Inflammatory macrophage treated with lipopolysaccharide for 4 hours (primary cell): ENCODE data around the gene ME2.
A peak's percentile ranks its signal among the peaks of the same experiment; 100 is the strongest.
"Not testable (repeated sequence)": the region's sequence is repeated elsewhere in the genome, so short reads cannot be mapped to it uniquely, and the experiment has no call there.

Source experiments
- DNase-seq: peaks from one replicate; pipeline ENCODE4 v3.0.0-alpha.2; 2020

Gene ME2

DNA sequence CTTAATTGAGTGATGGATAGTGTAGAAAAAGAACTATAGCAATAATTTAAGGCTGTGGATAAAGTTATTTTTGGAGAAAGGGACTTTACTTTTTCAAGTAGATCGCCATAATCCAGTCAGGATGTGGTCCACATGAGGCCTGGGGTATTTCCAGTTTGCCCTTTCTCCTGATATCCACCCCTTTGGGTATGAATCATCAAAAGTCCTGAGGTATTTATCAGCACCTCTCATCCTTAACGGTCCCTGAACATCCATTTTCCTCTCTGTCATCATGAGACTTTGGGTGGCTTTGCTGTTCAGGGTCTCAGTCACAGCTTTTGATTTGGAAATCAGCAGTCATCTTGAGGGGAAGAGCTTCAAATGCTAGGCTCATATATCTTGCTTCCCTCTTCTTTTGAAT is 49.6 kb downstream of the ME2 start:
- no peak for DNase-seq

DNA sequence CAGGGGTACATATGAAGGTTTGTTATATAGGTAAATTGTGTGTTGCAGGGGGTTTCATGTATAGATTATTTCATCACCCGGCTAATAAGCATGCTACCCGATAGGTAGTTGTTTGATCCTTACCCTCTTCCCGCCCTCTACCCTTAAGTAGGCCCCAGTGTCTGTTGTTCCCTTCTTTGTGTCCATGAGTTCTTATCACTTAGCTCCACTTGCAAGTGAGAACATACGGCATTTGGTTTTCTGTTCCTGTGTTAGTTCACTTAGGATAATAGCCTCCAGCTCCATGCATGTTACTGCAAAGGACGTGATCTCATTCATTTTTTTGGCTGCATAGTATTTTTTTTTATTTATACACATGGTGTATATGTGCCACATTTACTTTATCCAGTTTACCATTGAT is 54.8 kb downstream of the ME2 start:
- no peak for DNase-seq

DNA sequence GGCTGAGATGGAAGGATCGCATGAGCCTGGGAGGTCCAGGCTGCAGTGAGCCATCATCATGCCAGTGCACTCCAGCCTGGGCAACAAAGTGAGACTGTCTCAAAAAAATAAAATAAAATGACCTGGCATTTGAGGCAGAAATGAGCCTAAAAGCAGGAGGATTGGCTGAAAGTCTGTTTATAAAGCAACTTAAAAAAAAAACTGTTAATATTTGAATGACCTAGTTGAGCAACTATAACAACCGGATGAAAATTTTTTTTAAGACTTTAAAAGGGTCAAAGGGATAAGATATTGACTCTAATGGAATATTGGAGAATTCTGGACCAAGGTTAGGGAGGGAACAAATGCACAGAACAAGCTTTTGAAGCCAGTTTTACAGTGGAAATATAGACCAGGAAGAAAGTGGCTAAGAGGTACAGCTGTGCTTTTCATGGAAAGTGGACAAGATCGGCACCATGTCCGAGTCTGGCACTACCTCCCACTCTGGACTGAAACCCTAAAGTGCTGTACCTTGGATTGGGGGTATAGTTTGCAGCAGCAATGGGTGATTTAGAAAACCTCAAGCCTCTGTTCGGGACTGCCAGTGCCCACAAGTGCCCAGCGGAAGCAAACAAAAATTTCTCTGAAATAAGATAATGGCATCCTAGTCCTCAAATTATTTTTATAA is 55.8 kb downstream of the ME2 start:
- no peak for DNase-seq

DNA sequence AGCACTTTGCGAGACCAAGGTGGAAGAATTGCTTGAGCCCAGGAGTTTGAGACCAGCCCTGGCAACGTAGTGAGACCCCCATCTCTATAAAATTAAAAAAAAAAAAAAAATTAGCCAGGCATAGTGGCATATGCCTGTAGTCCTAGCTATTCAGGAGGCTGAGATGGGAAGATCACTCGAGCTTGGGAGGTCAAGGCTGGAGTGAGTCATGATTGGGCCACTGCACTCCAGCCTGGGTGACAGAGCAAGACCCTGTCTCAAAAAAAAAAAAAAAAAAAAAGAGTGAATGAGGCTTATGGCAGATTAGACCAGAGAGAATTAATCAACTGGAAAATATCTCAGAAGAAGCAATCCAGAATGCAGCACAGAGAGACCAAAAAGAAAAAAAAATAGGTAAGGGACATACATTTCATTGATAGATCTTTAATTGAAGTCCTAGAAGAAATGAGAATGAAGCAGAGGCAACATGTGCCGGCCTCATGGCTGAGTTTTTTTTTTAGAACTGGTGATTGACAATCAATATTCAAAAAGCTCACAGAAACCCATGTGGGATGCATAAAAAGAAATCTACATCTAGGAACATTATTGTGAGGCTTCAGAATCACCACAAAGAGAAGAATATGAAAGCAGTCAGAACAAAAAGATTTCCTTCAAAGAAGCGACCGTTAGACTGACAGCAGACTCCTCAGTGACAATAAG is 56.7 kb downstream of the ME2 start:
- no peak for DNase-seq

DNA sequence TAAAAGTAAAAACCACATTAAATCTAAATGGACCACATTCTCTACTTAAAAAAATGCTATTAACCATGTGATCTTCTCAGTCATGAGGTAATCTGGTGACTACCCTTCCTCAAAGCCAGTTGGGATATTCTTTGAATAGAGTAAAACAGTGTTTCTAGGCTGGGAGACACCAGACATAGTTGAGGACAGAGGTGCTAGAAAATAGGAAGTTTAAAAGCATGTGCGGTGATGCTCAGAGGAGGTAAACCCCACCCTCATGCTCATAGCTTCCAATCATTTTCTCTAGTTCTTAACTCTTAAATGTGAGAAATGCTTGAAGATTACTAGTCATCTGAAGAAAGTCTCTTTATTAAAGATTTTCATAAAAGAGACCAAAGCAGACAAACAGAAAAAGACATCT is 58.3 kb downstream of the ME2 start:
- peak; percentile 2 for DNase-seq

DNA sequence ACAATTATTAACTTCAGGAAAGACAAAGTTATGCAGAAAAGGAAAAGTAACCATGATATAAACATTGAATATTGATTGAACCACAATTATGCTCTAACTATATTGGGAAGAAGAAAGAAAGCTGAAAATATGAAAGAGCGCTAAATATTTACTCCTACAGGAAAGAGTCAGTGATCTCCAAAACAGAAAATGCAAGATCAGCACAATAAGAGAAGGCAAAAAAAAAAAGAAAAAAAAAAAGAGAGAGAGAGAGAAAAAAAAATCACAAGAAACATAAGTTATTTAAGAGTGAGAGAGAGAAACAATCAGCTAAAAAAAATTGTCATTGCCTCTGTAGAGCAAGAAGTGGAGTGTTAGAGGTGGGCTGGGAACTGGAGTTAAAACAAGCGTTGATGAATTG is 60.0 kb downstream of the ME2 start:
- DNase-seq, result no peak

DNA sequence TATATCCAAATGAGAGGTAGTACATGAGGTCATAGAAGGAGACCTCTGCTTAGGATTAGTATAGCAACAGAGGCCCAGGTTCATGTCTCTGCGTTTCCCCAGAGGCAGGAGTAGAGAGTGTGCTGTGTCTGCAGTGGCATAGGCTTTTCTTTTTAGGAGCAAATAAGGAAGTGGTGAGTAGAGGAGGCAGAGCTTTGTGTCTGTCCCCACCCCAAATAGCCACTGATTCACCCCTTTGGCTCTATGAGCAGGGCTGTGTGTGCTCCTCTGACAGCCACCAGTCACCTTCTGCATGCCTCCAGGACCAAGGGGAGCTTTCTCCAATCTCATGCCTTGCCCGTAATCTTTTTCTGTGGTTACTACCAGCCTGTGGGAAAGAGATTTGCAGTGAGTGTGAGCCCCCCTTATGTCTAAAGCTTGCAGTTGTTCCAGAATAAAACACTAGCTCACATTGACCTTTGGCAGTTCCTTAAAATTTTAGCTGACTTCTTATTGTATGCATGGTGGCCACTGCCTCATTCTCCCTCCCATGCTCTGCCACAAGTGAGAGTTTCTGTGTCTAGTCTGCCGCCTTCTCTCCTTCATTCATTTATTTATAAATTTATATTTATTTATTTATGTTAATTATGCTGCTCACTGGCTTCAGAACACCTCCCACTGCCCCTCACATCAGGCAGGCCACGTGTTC is 65.5 kb downstream of the ME2 start:
- DNase-seq, result peak; percentile 57

DNA sequence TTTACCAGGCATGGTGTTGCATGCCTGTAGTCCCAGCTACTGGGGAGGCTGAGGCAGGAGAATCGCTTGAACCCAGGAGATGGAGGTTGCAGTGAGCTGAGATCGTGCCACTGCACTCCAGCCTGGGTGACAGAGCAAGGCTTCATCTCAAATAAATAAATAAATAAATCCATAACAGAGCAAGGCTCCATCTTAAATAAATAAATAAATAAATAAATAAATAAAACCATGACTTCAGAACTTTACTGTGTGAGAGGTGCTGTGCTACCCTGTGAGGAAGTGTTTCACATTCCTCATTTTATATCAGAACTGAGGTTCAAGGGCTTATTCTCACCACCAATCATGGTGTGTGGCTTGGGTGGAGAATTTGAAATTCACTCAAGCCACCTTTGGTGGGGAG is 67.0 kb downstream of the ME2 start:
- DNase-seq, result not testable (repeated sequence)

DNA sequence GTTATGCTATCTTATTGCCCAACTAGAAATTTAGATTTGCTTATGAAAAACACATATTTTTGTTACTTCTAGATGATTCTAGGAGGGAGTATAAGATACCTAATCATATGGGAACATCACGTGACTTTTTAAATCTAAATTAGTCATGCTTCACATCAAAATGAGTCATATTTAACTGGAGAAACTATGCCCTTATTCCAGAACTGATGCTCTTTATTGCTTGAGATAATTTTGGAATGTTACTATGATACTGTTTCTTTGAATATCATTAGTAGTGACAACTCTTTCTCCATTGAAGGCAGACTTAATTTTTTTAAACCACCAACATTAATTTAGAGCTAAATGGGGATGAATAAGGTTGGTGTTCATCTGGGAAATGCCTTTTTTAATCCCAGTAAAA is 69.0 kb downstream of the ME2 start:
- no peak for DNase-seq

DNA sequence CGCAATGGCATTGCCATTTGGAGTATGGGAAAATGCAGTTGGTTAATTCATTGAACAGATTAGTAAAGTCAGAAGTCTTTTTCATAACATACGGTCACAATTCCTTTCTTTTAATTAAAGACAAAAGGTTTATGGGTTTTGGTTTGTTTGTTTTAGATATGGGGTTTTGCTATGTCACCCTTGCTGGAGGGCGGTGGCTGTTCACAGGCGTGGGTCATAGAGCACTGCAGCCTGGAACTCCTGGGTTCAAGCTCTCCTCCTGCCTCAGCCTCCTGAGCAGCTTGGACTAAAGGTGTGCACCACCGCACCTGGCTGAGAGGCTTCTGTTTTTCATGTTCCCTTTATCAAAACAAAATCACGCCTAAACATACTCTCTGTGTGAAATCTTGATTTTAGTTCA is 70.3 kb downstream of the ME2 start:
- no peak for DNase-seq

DNA sequence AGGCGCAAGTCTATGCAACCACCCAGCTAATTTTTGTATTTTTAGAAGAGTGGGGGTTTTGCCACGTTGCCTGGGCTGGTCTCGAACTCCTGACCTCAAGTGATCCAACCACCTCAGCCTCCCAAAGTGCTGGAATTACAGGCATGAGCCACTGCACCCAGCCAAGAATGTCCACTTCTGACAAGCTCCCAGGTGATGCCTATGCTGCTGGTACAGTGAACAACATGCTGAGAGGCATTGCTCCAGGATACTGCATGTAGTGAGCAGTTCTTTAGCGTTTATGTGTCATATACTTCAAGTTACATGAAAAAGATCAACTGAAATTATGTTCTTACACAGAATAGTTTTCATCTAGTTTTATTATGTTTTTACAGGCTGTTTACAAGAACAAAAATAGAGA is 71.7 kb downstream of the ME2 start:
- no peak for DNase-seq

DNA sequence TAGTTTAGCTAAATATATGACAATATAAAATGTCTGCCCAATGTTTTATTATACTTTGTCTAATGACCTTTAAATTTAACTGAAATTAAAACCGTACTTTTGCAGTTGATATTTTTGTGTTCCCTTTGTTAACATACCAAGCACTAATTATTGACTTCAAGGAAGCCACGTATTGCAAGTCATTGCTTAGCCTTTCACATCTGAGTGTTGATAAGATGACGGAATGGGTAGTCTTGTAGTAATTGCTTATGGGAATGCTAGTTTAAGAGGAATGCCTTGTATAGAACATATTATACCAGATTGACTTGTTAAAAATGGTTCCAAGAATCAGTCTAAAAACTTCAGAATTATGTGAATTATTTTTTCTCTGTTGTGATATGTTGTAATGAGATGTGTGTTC is 74.9 kb downstream of the ME2 start:
- DNase-seq, result no peak

DNA sequence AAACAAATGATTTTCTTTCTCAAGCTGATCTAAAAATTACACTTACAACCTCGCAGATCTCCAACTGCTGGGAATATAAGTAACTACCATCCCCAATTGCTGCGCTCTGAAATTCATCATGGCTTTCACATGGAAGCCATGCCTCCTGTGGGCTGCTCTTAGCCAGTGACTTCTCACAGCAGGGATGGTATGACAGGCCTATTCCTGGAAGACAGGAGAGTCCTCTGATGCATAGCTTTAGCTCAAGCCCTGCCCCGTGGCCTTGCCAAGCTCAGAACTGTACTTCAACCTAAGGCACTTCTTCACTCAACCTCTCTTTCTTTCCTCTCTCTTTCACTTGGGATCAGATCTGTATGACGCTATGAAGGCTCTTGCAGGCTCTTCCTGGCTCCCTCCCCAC is 76.3 kb downstream of the ME2 start:
- DNase-seq, result no peak

DNA sequence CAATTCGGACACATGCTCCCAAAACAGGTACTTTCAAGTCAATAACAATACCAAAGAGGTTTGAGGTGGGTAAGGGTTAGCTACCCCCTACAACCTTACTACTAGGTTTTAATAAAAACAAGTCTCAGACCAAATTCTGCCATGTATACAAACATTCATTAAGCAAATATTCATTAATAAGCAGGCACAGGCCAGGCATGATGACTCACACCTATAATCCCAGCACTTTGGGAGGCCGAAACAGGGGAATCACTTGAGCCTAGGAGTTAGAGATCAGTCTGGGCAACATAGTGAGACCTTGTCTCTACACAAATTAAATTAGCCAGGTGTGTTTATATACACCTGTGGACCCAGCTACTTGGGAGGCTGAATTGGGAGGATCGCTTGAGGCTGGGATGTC is 77.2 kb downstream of the ME2 start:
- DNase-seq, result no peak

DNA sequence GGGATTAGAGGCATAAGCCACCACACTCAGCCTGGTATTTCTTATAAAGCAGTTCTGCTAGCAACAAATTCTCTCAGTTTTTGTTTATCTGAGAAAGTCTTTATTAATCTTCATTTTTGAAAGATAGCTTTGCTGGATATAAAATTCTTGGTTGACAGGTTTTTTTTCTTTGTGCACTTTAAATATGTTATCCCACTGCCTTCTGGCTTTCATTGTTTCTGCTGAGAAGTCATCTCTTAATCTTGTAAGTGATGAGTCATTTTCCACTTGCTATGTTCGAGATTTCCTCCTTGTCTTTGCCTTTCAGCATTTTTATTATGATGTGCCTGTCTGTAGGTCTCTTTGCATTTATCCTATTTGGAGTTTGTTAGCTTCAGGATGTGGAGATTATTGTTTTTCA is 83.1 kb downstream of the ME2 start:
- DNase-seq, result no peak

DNA sequence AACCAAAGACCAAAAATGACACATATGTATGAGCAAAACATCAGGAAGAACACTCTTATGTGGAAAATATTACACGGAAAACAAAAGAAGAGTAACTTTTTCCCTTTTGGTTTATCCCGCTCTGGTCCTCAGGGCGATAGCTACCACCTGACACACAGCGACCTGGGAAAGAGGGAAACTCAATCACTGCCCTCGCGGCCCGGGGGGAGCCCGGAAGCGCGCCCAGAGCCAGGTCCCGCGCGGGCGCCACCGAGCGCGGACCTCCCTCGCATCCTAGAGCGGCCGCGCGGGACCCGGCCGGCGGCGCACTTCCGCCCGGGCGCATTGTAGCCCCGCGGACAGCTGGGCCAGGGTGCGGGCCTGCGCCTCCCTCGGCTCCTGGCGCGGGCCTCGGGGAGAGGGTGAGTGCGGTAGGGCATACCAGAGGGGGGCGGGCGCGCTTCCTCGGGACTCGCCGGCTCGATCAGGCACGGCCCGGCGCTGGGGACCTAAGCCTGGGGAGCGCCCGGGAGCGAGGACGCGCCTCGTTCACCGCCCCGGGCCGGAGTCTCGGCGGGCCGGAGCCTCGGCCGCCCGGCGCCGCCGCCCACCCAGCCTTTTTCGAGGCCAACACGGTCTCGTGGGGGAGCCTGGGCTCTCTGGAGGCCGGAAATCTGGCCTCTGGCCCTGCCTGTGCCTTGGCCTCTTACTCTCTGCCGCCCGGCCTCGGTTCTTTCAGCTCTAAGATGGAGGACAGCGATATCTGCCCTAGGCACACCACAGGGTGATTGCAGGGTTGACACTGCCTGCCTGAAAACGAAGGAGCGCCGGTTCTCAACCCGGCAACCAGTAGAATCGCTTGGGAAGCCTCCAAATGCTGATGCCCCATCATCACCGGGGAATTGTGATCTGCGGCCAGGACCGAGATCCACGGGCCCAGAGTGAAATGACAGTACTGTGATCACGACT is 89.1 kb downstream of the ME2 start, which contains the start of gene ELAC1:
Gene ELAC1 (plus strand): TSS at position 327 of the 948 bp plus-strand sequence. CDS start 6,365 bp downstream, outside the sequence.
- DNase-seq, result peak; percentile 79

DNA sequence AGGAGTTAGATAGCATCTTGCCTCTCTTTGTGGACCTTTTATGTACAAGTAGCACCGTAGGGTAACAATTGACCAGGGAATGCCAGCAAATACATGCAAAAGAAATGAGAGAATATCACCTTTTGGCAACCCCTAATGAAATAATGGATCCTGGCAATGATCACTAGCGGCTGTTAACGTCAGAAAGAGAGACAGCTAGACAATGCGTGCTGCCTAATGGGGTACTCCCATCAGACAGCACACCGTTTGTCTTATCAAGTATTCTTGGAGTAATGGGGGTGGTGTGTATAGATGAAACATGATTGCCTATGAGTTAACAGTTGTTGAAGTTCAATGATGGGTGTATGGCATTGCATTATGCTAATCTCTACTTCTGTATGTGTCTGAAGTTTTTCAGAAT is 90.5 kb downstream of the ME2 start:
- DNase-seq, result no peak

DNA sequence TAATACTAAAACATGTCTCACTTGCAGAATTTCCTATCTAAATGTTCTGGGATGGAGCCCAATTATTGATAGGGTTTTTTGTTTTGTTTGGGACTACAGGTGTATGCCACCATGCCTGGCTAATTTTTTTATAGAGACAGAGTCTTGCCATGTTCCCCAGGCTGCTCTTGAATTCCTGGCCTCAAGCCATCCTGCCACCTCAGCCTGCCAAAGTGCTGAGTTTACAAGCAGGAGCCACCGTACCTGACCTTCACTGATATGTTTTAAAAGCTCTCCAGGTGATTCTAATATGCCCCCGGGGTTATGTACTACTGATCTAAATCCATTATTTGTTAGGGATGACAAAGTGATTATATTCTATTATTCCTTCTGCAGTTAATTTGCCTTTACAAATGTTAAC is 91.1 kb downstream of the ME2 start:
- no peak for DNase-seq

DNA sequence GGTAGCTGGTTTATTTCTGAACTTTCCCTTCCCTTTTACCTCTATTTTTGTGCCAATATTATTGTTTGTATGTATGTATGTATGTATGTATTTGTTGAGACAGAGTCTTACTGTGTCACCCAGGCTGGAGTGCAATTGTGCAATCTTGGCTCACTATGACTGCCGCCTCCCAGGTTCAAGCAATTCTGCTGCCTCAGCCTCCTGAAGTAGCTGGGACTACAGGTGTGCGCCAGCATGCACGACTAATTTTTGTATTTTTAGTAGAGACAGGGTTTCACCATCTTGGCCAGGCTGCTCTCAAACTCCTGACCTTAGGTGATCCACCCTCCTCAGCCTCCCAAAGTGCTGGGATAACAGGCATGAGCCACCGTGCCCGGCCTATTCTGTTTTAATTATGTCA is 93.5 kb downstream of the ME2 start:
- peak; percentile 34 for DNase-seq

DNA sequence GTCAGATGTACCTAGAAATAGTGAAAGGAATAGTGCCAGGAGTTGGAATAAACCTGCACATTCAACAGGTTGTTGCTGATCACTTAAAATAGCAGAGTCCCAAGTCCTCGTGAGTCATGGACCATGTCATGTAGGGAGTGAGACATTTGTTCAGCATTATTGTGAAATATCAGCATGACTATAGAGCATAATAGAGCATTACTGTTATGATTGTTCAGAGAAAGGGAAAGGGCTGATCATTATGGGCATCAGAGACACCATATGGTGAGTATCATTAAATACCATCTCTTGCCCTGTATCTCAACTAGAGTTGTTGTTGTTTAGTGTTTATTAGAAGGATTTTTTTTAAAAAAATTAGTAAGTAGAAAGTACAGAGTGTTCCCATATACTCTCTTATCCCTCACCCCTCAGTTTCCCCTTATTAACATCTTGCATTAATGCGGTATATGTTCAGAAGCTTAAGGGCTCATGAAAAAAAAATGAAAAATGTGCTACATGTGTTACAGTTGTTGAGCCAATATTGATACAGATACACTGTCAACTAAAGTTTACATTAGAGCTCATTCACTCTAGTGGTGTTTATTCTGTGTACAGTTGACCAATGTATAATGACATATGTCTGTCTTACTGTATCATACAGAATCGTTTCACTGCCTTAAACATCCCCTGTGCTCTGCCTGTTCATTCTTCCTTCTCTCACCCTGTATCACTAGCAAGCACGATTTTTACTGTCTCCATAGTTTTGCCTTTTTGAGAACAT is 94.6 kb downstream of the ME2 start:
- DNase-seq, result peak; percentile 92

DNA sequence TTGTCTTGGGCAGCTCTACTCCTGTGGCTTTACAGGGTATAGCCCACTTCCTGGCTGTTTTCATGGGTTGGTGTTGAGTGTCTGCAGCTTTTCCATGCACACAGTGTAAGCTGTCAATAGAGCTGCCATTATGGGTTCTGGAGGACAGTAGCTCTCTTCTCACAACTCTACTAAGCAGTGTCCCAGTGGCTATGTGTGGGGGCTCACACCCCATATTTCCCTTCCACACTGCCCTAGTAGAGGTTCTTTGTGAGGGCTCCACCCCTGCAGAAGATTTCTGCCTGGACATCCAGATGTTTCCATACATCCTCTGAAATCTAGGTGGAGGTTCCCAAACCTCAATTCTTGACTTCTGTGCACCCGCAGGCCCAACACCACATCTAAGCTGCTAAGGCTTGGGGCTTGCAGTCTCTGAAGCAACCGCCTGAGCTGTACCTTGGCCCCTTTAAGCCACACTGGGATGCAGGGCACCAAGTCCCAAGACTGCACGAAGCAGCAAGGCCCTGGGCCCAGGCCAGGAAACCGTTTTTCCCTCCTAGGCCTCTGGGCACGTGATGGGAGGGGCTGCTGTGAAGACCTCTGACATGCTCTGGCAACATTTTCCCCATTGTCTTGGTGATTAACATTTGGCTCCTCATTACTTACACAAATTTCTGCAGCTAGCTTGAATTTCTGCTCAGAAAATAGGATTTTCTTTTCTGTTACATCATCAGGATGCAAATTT is 98.3 kb downstream of the ME2 start:
- DNase-seq, result no peak

DNA sequence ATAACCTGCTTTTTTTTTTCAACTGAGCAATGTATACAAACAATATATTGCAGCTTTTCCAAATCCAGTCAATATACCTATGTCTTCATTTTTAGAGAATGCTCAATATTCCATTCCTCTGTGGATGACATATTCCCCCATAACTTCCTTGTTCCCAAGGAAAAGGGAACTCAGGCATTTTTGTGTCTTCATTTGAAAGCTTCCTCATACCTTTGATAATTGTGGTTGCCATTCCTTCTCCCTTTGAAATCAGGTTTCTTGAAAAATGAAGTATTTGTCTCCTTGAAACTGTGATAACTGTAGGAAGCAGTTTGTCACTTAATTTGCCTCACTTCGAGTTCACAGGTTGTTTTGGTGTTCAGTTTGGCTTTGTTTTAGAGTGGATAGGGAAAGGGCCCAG is 102.5 kb downstream of the ME2 start:
- DNase-seq, result no peak
